SH-SY5Y (cell line): Measurements from ENCODE around the gene BMX.

Experiments used
- GATA2 ChIP-seq: IDR thresholded peaks from 2 replicates; pipeline ENCODE4 v1.6.1; 2011; ENCODE audit warnings: mild to moderate bottlenecking, low read depth, low read length
- GATA3 ChIP-seq: IDR thresholded peaks from 2 replicates; pipeline ENCODE4 v1.6.1; 2011; ENCODE audit warnings: low read depth, mild to moderate bottlenecking, low read length, moderate library complexity

DNA sequence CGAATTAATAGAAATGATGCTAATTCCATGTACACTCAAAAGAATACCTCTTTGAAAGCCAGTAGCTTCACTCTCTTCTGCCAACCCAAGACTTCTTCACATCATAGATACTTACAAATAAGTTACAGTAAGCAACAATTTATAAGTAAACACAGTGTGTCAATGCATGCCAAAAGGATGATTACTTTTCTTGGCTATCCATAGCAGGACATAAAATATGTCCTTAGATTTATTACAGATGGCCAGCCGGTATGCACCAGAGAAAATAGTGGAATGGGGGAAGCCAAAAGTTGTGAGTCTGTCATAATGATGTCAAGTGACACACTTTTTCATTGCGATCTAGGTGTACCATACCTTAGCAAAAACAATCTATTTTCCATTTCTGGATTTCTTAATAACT, 631 bp upstream of the BMX start:
- TF ChIP-seq GATA2 (no peak), GATA3 (no peak)
